Heart right ventricle (tissue), 16 donors: ENCODE measurements around the gene CASK. TPM values are rescaled to one million over a fixed set of nuclear protein-coding genes. Genes with fewer than 3 reads are reported as not detected.

Experiments
- ATAC-seq, 8 donors: fragments of 200-7000 bp; cut with Tn5 transposase; one replicate each; pipeline ENCODE4 v1.9.1; 2020; ENCODE audit warnings: mild to moderate bottlenecking in 8 of 8, moderate library complexity in 8 of 8, moderate number of reproducible peaks in 1 of 8
- DNase-seq, 2 donors: peaks; one replicate each; pipeline ENCODE4 v3.0.0-alpha.2; 2020
- H3K27ac ChIP-seq, 10 donors: fragments of 200-600 bp; sonication (generic) in 2 of 10; one replicate each; pipeline versions ENCODE4 v1.5.0 to v1.8.0; 2020 to 2022; ENCODE audit warnings: mild to moderate bottlenecking in 3 of 10
- H3K27me3 ChIP-seq, 7 donors: fragments of 200-600 bp; one replicate each; pipeline ENCODE4 v1.8.0; 2021 to 2022; ENCODE audit warnings: mild to moderate bottlenecking in 2 of 7
- H3K36me3 ChIP-seq, 9 donors: fragments of 200-600 bp; sonication (generic) in 1 of 9; one replicate each; pipeline versions ENCODE4 v1.5.0 to v1.8.0; 2020 to 2022; ENCODE audit warnings: mild to moderate bottlenecking in 2 of 9
- H3K4me1 ChIP-seq, 9 donors: fragments of 200-600 bp; sonication (generic) in 1 of 9; one replicate each; pipeline versions ENCODE4 v1.5.0 to v1.8.0; 2020 to 2022; ENCODE audit warnings: mild to moderate bottlenecking in 4 of 9
- H3K4me3 ChIP-seq, 10 donors: fragments of 200-600 bp; sonication (generic) in 2 of 10; one replicate each; pipeline versions ENCODE4 v1.5.0 to v1.8.0; 2020 to 2022; ENCODE audit warnings: mild to moderate bottlenecking in 7 of 10, moderate library complexity in 2 of 10
- H3K9me3 ChIP-seq, 11 donors: fragments of 200-600 bp in 10 of 11; sonication (generic) in 2 of 11; one replicate each; pipeline versions ENCODE4 v1.5.0 to v1.8.0; 2013 to 2022; ENCODE audit warnings: mild to moderate bottlenecking in 2 of 11, control low read depth in 1 of 11, moderate library complexity in 1 of 11
- CTCF ChIP-seq, 9 donors: fragments of 200-600 bp; sonication (generic) in 2 of 9; IDR thresholded peaks; one replicate each; pipeline versions ENCODE4 v1.5.0 to v1.8.0; 2021 to 2022; ENCODE audit warnings: antibody characterized with exemption in 9 of 9, mild to moderate bottlenecking in 5 of 9, moderate library complexity in 1 of 9
- WGBS, 2 donors: extraction: QIAGEN DNeasy Blood & Tissue Kit; methylation state at CpG; one replicate each; pipeline ENCODE4 v1.1.7; 2013; ENCODE audit warnings: inconsistent platforms in 1 of 2; 5-methylcytosine and 5-hydroxymethylcytosine counted together
- intact Hi-C, 10 donors: fragments of 100-400 bp; cut with DNase I; formaldehyde crosslinking; loops; one replicate each; pipeline versions ENCODE4 v1.11.1 to v1.14.2; 2022
- polyA plus RNA-seq, 2 donors: library from polyadenylated mRNA; stranded (reverse); fragments of 200-250 nt; gene quantifications; one replicate each; pipeline ENCODE4 v1.2.3, GENCODE V29; 2013
- total RNA-seq, 10 donors: library from RNA; stranded (reverse); fragmentation: NEBNext Ultra II Directional in 3 of 10; extraction: Animal tissue kit (Norgen Biotek cat#: 25700) in 3 of 10; gene quantifications; one replicate each; pipeline versions ENCODE4 v1.2.1 to v1.2.4, GENCODE V29; 2021 to 2023
- donor health status: Arrhythmogenic right ventricular cardiomyopathy.
- donor health status: ischemic (EF 13 %, LVEDD 7.1; RV severe dilation, severe dysfunction).
- donor health status: healthy with polysubstance abuse.
- donor health status: DM: no; HTN: yes; CAD: no.
- donor health status: DM: no; HTN: no; CAD: no.
- donor health status: ischemic (EF 25% LVEDD 6.9; RV normal size, moderate dysfunction).
- donor health status: ischemic (EF 25% LVEDD 5.7; RV mildly dilated, moderate dysfunction).
- donor health status: healthy.
- donor health status: DM: yes; HTN: yes; CAD: no.
- donor health status: Ischemic cardiomyopathy.
- donor health status: ischemic (EF 35%, LVEDD 5.7; RV mildly dilated, moderate dysfunction).
- donor health status: nonischemic (EF 11% LVEDD 7.7; RV severe dilation, severe dysfunction).
- donor health status: DM: yes; HTN: yes; CAD: no.
- donor health status: PGD.
- donor health status: ischemic (EF 29% LVEDD 5.4; RV normal size, mild dysfunction).
- donor health status: nonischemic (EF 23%, LVEDD 6.1; RV moderate dilation, normal function).

The CASK gene
- total and polyA plus RNA-seq, 12 donors: 2.2 to 20.7 (median 12.7) TPM

DNA sequence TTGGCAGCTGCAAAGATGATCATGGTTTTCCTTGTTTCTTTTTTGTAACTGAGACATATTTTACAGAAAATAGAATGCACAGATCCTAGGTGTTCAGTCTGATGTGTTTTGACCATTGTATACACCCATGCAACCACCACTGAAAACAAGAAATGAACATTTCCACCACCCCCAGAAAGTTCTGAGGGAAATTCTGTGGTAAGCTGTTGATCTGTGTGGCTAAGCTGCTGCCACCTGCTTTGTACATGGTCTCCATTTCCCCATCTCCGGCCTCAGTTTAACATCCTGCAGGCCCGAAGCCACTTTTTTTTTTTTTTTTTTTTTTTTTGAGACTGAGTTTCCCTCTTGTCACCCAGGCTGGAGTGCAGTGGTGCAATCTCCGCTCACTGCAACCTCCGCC lies 411.0 kb downstream of the CASK start:
- WGBS, 2 donors: 74 to 95% methylated on average over 4 of the region's 4 CpGs
- H3K4me1 ChIP-seq: no peaks in the 10 kb centered on the region
- intact Hi-C loops: no loop called here
- no peaks in the 10 kb centered on the region for H3K9me3 ChIP-seq
- peaks cover 0 to 14% (median 0%) of the 10 kb centered on the region in 7 donors for H3K27me3 ChIP-seq
- H3K27ac ChIP-seq: no peak overlapping the region
- ATAC-seq (no peak), DNase-seq (no peak)
- no peak for TF ChIP-seq CTCF (IDR thresholded peaks at IDR 0.05)
- H3K4me3 ChIP-seq: no peak overlapping the region
- no peaks in the 10 kb centered on the region for H3K36me3 ChIP-seq

- ATAC-seq: no peak
- H3K9me3 ChIP-seq: no peaks in the 10 kb centered on the region
- TF ChIP-seq CTCF (IDR thresholded peaks at IDR 0.05): no peak
Observed at GRCh38 chrX:41507919-41508318, 415.4 kb downstream of the CASK start.

GRCh38 chrX:41502004-41502403 lies 421.4 kb downstream of the CASK start:
- H3K4me3 ChIP-seq: no peak overlapping the region
- no peaks in the 10 kb centered on the region for H3K36me3 ChIP-seq
- no peak overlapping the region for H3K27ac ChIP-seq
- intact Hi-C loops: no loop called here
- DNase-seq (no peak), ATAC-seq (no peak)
- peaks cover 0 to 17% (median 0%) of the 10 kb centered on the region in 11 donors for H3K9me3 ChIP-seq
- H3K27me3 ChIP-seq: peaks cover 0 to 11% (median 0%) of the 10 kb centered on the region in 7 donors
- no peak for TF ChIP-seq CTCF (IDR thresholded peaks at IDR 0.05)
- WGBS, 2 donors: 100% methylated on average over 1 of the region's 1 CpG
- no peaks in the 10 kb centered on the region for H3K4me1 ChIP-seq

More at GRCh38 chrX:41507919-41508318, 415.4 kb downstream of the CASK start:
- no peaks in the 10 kb centered on the region for H3K4me1 ChIP-seq
- no peak overlapping the region for H3K27ac ChIP-seq
- intact Hi-C loops: no loop called here
- H3K36me3 ChIP-seq: no peaks in the 10 kb centered on the region
- 93 to 99% methylated on average over 4 of the region's 4 CpGs for WGBS, 2 donors
- peaks cover 0 to 6% (median 0%) of the 10 kb centered on the region in 7 donors for H3K27me3 ChIP-seq
- no peak for DNase-seq
- no peak overlapping the region for H3K4me3 ChIP-seq

DNA sequence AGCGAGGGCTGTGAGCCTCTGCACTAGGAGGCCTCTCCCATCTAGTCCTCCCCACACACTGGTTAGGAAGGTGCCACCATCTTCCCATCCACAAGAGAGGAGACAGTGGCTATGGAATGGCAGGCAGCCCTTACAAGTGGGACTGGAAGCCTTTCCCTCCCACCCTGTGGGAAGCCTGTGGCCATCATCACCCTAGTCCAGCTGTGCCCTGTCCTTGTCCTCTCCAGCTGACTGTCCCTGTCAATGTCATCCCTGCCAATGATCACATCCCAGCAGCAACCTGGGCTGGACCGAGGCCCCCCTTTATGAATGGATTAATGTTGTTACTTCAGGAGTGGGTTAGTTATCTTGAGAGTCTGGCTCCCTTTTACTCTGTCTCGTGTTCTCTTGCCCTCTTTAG lies 423.4 kb downstream of the CASK start:
- H3K4me1 ChIP-seq: no peaks in the 10 kb centered on the region
- peaks cover 0 to 16% (median 0%) of the 10 kb centered on the region in 7 donors for H3K27me3 ChIP-seq
- H3K36me3 ChIP-seq: no peaks in the 10 kb centered on the region
- H3K27ac ChIP-seq: no peak overlapping the region
- H3K4me3 ChIP-seq: no peak overlapping the region
- no peak for DNase-seq
- intact Hi-C loops: no loop called here
- H3K9me3 ChIP-seq: peaks cover 0 to 17% (median 0%) of the 10 kb centered on the region in 11 donors
- no peak for ATAC-seq
- TF ChIP-seq CTCF (IDR thresholded peaks at IDR 0.05): no peak
- WGBS, 2 donors: 70 to 74% methylated on average over 2 to 3 of the region's 3 CpGs
